Sigmoid colon (tissue), 7 donors: Measurements from ENCODE around the gene KCNA10. TPM values are rescaled to one million over a fixed set of nuclear protein-coding genes. Genes with fewer than 3 reads are reported as not detected.

Experiments used
- DNase-seq: peaks from one replicate; pipeline ENCODE4 v3.0.0-alpha.2; 2019
- H3K27ac ChIP-seq, 4 donors: fragments of 200-600 bp; sonication (generic); one replicate each; pipeline ENCODE4 v1.5.1; 2016 to 2019; ENCODE audit warnings: mild to moderate bottlenecking in 1 of 4
- H3K27me3 ChIP-seq, 3 donors: fragments of 200-600 bp; sonication (generic); one replicate each; pipeline ENCODE4 v1.5.1; 2019; ENCODE audit warnings: mild to moderate bottlenecking in 1 of 3
- H3K36me3 ChIP-seq, 4 donors: fragments of 200-600 bp; sonication (generic); one replicate each; pipeline ENCODE4 v1.5.1; 2016 to 2019
- H3K4me1 ChIP-seq, 4 donors: fragments of 200-600 bp; sonication (generic); one replicate each; pipeline ENCODE4 v1.5.1; 2017 to 2019
- H3K4me3 ChIP-seq, 4 donors: fragments of 200-600 bp; sonication (generic); one replicate each; pipeline ENCODE4 v1.5.1; 2017 to 2019; ENCODE audit warnings: mild to moderate bottlenecking in 2 of 4, moderate library complexity in 1 of 4
- H3K9me3 ChIP-seq, 4 donors: fragments of 200-600 bp in 3 of 4; sonication (generic) in 3 of 4; one replicate each; pipeline versions ENCODE4 v1.5.1 to v1.6.1; 2013 to 2019
- EP300 ChIP-seq, 4 donors: sonication (generic); formaldehyde crosslinking; IDR thresholded peaks; one replicate each; pipeline ENCODE4 v1.6.1; 2017; ENCODE audit warnings: antibody characterized with exemption in 4 of 4
- POLR2A ChIP-seq, 2 donors: fragments of 450-650 bp; IDR thresholded peaks; one replicate each; pipeline ENCODE4 v1.6.1; 2016; ENCODE audit warnings: antibody characterized with exemption in 2 of 2, mild to moderate bottlenecking in 2 of 2, moderate library complexity in 2 of 2
- POLR2AphosphoS5 ChIP-seq, 4 donors: sonication (generic); formaldehyde crosslinking; IDR thresholded peaks; one replicate each; pipeline ENCODE4 v1.6.1; 2017; ENCODE audit warnings: antibody characterized with exemption in 4 of 4
- WGBS, 2 donors: extraction: QIAGEN DNeasy Blood & Tissue Kit; methylation state at CpG; one replicate each; pipeline ENCODE4 v1.1.7; 2013; 5-methylcytosine and 5-hydroxymethylcytosine counted together
- intact Hi-C: fragments of 100-400 bp; cut with DNase I; formaldehyde crosslinking; loops from one replicate; pipeline ENCODE4 v1.15.1; 2023
- polyA plus RNA-seq, 3 donors: library from polyadenylated mRNA; stranded (reverse); fragments of 200-250 nt; gene quantifications; one replicate each; pipeline ENCODE4 v1.2.3, GENCODE V29; 2013
- total RNA-seq, 4 donors: library from RNA; depleted of rRNA; stranded (reverse); fragments of >200 nt; gene quantifications; one replicate each; pipeline ENCODE4 v1.1.0, GENCODE V29; 2016
- TF ChIP-seq, protein P1 (sequence below), 4 experiments: fragments of 450-650 bp in 3 of 4; fragments of 200-600 bp in 1 of 4; IDR thresholded peaks; one replicate each; pipeline ENCODE4 v1.5.1; 2016 to 2019; ENCODE audit warnings: antibody characterized with exemption in 4 of 4, mild to moderate bottlenecking in 3 of 4, moderate library complexity in 2 of 4
- donor health status: healthy with polysubstance abuse.
- donor health status: Bipolar disorder and iron deficiency.
- donor health status: healthy.

Gene KCNA10
- total and polyA plus RNA-seq, 7 donors = not detected

- Histone ChIP-seq H3K9me3 (no peaks in the 10 kb centered on the region), H3K27me3 (peaks cover 0 to 6% (median 0%) of the 10 kb centered on the region in 3 donors), H3K4me1 (no peaks in the 10 kb centered on the region), H3K36me3 (no peaks in the 10 kb centered on the region), H3K27ac (no peak overlapping the region), H3K4me3 (no peak overlapping the region)
- DNase-seq = no peak
- no peak for TF ChIP-seq POLR2A (IDR thresholded peaks at IDR 0.05)
- TF ChIP-seq, protein P1, sequence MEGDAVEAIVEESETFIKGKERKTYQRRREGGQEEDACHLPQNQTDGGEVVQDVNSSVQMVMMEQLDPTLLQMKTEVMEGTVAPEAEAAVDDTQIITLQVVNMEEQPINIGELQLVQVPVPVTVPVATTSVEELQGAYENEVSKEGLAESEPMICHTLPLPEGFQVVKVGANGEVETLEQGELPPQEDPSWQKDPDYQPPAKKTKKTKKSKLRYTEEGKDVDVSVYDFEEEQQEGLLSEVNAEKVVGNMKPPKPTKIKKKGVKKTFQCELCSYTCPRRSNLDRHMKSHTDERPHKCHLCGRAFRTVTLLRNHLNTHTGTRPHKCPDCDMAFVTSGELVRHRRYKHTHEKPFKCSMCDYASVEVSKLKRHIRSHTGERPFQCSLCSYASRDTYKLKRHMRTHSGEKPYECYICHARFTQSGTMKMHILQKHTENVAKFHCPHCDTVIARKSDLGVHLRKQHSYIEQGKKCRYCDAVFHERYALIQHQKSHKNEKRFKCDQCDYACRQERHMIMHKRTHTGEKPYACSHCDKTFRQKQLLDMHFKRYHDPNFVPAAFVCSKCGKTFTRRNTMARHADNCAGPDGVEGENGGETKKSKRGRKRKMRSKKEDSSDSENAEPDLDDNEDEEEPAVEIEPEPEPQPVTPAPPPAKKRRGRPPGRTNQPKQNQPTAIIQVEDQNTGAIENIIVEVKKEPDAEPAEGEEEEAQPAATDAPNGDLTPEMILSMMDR (IDR thresholded peaks at IDR 0.05) = no peak
- TF ChIP-seq EP300 (IDR thresholded peaks at IDR 0.05) = no peak
- TF ChIP-seq POLR2AphosphoS5 (IDR thresholded peaks at IDR 0.05) = no peak
- WGBS, 2 donors = 54 to 76% methylated on average over 18 of the region's 18 CpGs
- intact Hi-C loops = no loop called here
Measured at GRCh38 chr1:110482662-110483307, 36.2 kb downstream of the KCNA10 start.

DNA sequence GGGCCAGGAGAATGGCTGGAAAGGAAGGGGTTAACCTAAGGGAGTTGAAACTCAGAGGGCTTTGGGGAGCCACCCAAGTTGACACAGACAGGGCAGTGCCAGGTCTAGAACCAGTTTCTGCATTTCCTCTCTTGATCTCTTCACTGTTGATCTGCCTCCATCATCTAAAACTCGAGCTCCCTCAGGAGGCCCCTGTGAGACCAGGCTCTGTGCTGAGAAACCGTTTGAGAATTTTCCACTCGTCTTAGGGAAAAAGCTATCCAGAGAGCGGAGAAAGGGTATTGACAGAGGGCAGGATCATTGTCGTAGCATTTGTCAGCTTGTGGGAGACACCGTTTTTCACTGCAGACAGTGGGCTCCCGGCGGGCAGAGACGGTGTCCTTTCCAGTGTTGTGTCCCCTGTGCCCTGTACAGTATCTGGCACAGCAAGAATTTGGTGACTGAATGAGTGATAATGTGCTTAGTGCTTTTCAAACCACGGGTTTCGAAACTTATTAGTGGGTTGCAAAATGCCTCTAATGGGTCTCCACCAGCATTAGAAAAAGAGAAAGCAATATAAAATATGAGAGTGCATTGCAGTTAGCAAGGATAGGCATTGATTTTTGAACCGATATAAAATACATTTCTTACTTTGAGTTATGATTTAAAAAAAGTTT, 36.9 kb downstream of the KCNA10 start:
- WGBS, 2 donors = 68 to 77% methylated on average over 12 of the region's 12 CpGs
- intact Hi-C loops = no loop called here
- no peak overlapping the region for H3K27ac ChIP-seq
- no peak for DNase-seq
- H3K4me1 ChIP-seq = no peaks in the 10 kb centered on the region
- peaks cover 0 to 6% (median 0%) of the 10 kb centered on the region in 3 donors for H3K27me3 ChIP-seq
- H3K36me3 ChIP-seq = no peaks in the 10 kb centered on the region
- no peak overlapping the region for H3K4me3 ChIP-seq
- H3K9me3 ChIP-seq = no peaks in the 10 kb centered on the region
- no peak for TF ChIP-seq EP300 (IDR thresholded peaks at IDR 0.05)
- TF ChIP-seq POLR2A (IDR thresholded peaks at IDR 0.05) = no peak
- TF ChIP-seq POLR2AphosphoS5 (IDR thresholded peaks at IDR 0.05) = no peak
- TF ChIP-seq, protein P1 (IDR thresholded peaks at IDR 0.05) = no peak

- H3K27me3 ChIP-seq = peaks cover 0 to 6% (median 0%) of the 10 kb centered on the region in 3 donors
Measured at GRCh38 chr1:110480356-110481096, 38.4 kb downstream of the KCNA10 start.

GRCh38 chr1:110478886-110479285, 40.1 kb downstream of the KCNA10 start:
- no peak for DNase-seq
- TF ChIP-seq POLR2A (IDR thresholded peaks at IDR 0.05) = no peak
- TF ChIP-seq POLR2AphosphoS5 (IDR thresholded peaks at IDR 0.05) = no peak
- TF ChIP-seq EP300 (IDR thresholded peaks at IDR 0.05) = no peak
- TF ChIP-seq, protein P1 (IDR thresholded peaks at IDR 0.05) = no peak
- peaks cover 0 to 6% (median 0%) of the 10 kb centered on the region in 3 donors for H3K27me3 ChIP-seq
- no peak overlapping the region for H3K27ac ChIP-seq
- intact Hi-C loops = no loop called here
- no peaks in the 10 kb centered on the region for H3K9me3 ChIP-seq
- H3K36me3 ChIP-seq = no peaks in the 10 kb centered on the region
- H3K4me3 ChIP-seq = no peak overlapping the region
- WGBS, 2 donors = 82 to 87% methylated on average over 8 of the region's 8 CpGs
- no peaks in the 10 kb centered on the region for H3K4me1 ChIP-seq

More at GRCh38 chr1:110480356-110481096, 38.4 kb downstream of the KCNA10 start:
- DNase-seq = no peak
- 78 to 79% methylated on average over 4 of the region's 4 CpGs for WGBS, 2 donors
- Histone ChIP-seq H3K27ac (no peak overlapping the region), H3K9me3 (no peaks in the 10 kb centered on the region), H3K4me1 (no peaks in the 10 kb centered on the region), H3K4me3 (no peak overlapping the region), H3K36me3 (no peaks in the 10 kb centered on the region)
- TF ChIP-seq EP300 (IDR thresholded peaks at IDR 0.05) (no peak), POLR2AphosphoS5 (IDR thresholded peaks at IDR 0.05) (no peak), POLR2A (IDR thresholded peaks at IDR 0.05) (no peak)
- TF ChIP-seq, protein P1 (IDR thresholded peaks at IDR 0.05) = no peak
- intact Hi-C loops = no loop called here
